ENCODE results near the gene SLC9A6. TPM values are rescaled to one million over a fixed set of nuclear protein-coding genes. Genes with fewer than 3 reads are reported as not detected.

Gene SLC9A6
- total and polyA plus RNA-seq, 2 of the 8 experiments (the other 6 are each of a cell fraction or from before 2014, with no cell fraction given): 8.0 to 14.1 TPM

DNA sequence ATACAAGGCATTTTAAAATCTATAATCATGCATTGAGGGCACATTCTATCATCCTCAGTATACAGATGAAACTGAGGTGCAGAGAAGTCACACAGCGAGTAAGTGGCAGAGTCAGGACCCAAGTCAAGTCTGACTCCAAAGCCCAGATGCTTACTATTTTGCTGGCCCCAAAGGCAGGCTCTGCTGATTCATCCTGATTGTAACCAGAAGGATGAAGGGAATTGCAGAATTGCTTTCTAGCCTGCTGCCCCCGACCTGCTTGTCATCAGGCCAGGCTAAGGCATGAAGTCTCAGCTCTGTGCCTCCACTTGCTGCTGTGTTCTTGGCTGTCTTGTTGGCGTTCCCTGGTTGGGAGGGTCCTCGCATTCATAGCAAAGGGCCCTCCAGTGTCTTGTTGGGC lies 62.7 kb downstream of the SLC9A6 start (continued):
- TF ChIP-seq, protein P1, sequence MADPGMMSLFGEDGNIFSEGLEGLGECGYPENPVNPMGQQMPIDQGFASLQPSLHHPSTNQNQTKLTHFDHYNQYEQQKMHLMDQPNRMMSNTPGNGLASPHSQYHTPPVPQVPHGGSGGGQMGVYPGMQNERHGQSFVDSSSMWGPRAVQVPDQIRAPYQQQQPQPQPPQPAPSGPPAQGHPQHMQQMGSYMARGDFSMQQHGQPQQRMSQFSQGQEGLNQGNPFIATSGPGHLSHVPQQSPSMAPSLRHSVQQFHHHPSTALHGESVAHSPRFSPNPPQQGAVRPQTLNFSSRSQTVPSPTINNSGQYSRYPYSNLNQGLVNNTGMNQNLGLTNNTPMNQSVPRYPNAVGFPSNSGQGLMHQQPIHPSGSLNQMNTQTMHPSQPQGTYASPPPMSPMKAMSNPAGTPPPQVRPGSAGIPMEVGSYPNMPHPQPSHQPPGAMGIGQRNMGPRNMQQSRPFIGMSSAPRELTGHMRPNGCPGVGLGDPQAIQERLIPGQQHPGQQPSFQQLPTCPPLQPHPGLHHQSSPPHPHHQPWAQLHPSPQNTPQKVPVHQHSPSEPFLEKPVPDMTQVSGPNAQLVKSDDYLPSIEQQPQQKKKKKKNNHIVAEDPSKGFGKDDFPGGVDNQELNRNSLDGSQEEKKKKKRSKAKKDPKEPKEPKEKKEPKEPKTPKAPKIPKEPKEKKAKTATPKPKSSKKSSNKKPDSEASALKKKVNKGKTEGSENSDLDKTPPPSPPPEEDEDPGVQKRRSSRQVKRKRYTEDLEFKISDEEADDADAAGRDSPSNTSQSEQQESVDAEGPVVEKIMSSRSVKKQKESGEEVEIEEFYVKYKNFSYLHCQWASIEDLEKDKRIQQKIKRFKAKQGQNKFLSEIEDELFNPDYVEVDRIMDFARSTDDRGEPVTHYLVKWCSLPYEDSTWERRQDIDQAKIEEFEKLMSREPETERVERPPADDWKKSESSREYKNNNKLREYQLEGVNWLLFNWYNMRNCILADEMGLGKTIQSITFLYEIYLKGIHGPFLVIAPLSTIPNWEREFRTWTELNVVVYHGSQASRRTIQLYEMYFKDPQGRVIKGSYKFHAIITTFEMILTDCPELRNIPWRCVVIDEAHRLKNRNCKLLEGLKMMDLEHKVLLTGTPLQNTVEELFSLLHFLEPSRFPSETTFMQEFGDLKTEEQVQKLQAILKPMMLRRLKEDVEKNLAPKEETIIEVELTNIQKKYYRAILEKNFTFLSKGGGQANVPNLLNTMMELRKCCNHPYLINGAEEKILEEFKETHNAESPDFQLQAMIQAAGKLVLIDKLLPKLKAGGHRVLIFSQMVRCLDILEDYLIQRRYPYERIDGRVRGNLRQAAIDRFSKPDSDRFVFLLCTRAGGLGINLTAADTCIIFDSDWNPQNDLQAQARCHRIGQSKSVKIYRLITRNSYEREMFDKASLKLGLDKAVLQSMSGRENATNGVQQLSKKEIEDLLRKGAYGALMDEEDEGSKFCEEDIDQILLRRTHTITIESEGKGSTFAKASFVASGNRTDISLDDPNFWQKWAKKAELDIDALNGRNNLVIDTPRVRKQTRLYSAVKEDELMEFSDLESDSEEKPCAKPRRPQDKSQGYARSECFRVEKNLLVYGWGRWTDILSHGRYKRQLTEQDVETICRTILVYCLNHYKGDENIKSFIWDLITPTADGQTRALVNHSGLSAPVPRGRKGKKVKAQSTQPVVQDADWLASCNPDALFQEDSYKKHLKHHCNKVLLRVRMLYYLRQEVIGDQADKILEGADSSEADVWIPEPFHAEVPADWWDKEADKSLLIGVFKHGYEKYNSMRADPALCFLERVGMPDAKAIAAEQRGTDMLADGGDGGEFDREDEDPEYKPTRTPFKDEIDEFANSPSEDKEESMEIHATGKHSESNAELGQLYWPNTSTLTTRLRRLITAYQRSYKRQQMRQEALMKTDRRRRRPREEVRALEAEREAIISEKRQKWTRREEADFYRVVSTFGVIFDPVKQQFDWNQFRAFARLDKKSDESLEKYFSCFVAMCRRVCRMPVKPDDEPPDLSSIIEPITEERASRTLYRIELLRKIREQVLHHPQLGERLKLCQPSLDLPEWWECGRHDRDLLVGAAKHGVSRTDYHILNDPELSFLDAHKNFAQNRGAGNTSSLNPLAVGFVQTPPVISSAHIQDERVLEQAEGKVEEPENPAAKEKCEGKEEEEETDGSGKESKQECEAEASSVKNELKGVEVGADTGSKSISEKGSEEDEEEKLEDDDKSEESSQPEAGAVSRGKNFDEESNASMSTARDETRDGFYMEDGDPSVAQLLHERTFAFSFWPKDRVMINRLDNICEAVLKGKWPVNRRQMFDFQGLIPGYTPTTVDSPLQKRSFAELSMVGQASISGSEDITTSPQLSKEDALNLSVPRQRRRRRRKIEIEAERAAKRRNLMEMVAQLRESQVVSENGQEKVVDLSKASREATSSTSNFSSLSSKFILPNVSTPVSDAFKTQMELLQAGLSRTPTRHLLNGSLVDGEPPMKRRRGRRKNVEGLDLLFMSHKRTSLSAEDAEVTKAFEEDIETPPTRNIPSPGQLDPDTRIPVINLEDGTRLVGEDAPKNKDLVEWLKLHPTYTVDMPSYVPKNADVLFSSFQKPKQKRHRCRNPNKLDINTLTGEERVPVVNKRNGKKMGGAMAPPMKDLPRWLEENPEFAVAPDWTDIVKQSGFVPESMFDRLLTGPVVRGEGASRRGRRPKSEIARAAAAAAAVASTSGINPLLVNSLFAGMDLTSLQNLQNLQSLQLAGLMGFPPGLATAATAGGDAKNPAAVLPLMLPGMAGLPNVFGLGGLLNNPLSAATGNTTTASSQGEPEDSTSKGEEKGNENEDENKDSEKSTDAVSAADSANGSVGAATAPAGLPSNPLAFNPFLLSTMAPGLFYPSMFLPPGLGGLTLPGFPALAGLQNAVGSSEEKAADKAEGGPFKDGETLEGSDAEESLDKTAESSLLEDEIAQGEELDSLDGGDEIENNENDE (IDR thresholded peaks at IDR 0.05; ENCODE audit: insufficient replicate concordance, low read length): no peak
- no peak for TF ChIP-seq SP2 (IDR thresholded peaks at IDR 0.05; ENCODE audit: low read length)
- TF ChIP-seq, protein P2, sequence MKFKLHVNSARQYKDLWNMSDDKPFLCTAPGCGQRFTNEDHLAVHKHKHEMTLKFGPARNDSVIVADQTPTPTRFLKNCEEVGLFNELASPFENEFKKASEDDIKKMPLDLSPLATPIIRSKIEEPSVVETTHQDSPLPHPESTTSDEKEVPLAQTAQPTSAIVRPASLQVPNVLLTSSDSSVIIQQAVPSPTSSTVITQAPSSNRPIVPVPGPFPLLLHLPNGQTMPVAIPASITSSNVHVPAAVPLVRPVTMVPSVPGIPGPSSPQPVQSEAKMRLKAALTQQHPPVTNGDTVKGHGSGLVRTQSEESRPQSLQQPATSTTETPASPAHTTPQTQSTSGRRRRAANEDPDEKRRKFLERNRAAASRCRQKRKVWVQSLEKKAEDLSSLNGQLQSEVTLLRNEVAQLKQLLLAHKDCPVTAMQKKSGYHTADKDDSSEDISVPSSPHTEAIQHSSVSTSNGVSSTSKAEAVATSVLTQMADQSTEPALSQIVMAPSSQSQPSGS (IDR thresholded peaks at IDR 0.05; ENCODE audit: low read length): no peak
- TF ChIP-seq FOSL1 (IDR thresholded peaks at IDR 0.05; ENCODE audit: insufficient read depth, low read depth, low read length): no peak
- TF ChIP-seq, protein P3, sequence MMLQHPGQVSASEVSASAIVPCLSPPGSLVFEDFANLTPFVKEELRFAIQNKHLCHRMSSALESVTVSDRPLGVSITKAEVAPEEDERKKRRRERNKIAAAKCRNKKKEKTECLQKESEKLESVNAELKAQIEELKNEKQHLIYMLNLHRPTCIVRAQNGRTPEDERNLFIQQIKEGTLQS (IDR thresholded peaks at IDR 0.05; ENCODE audit: insufficient read depth, low read depth, low read length): no peak
- TF ChIP-seq KDM1A (IDR thresholded peaks at IDR 0.05; ENCODE audit: borderline replicate concordance, low read length): no peak
